HCT116 (cell line): ENCODE results near the gene TNFRSF18. TPM values are rescaled to one million over a fixed set of nuclear protein-coding genes. Genes with fewer than 3 reads are reported as not detected.

Source experiments
- ATAC-seq: fragments of 200-7000 bp; cut with Tn5 transposase; 2 replicates; pipeline ENCODE4 v1.9.1; 2020; ENCODE audit warnings: mild to moderate bottlenecking, moderate library complexity
- BruUV-seq: library from RNA; stranded (reverse); fragments of 400-500 nt; replicated peaks from 2 replicates; lab custom pipeline; 2021; lab: Mats Ljungman, UMichigan
- CTCF ChIA-PET: fragments of 300-600 bp; sonication (Branson Sonifier 250); formaldehyde crosslinking; loops from one replicate; lab custom pipeline; 2021; ENCODE audit warnings: antibody characterized with exemption; lab: Charles Lee
- POLR2A ChIA-PET: fragments of 300-600, 350-600 bp; sonication (Branson Sonifier 250); formaldehyde crosslinking; loops from one replicate; lab custom pipeline; 2021; ENCODE audit warnings: antibody characterized with exemption; lab: Charles Lee
- RAD21 ChIA-PET, 2 experiments: fragments of 300-600 bp; sonication (Branson Sonifier 250); formaldehyde crosslinking; loops; one replicate each; lab custom pipeline; 2023; ENCODE audit warnings: low total read pairs in 2 of 2; ENCODE audit not compliant: uncharacterized antibody in 2 of 2, unreplicated experiment in 2 of 2, low non-redundant PET in 1 of 2; lab: Charles Lee
- DNase-seq: peaks from one replicate; pipeline ENCODE4 v3.0.0-alpha.2; 2010; ENCODE audit warnings: low read depth, low spot score
- H2AFZ ChIP-seq: fragments of 200-600 bp; shearing (Covaris generic), sonication (generic); 2 replicates; pipeline ENCODE4 v1.6.1; 2017; ENCODE audit warnings: low read depth, mixed run types, mixed read lengths, antibody characterized with exemption, low read length; ENCODE audit not compliant: poor library complexity, severe bottlenecking
- H3K27ac ChIP-seq: 2 replicates; pipeline ENCODE4 v1.5.1; 2012; ENCODE audit warnings: low read depth, low read length
- H3K27me3 ChIP-seq: fragments of 200-600 bp; sonication (generic); 2 replicates; pipeline ENCODE4 v1.6.1; 2016; ENCODE audit warnings: mixed run types, low read length, mixed read lengths; ENCODE audit not compliant: insufficient read depth
- H3K36me3 ChIP-seq, 2 experiments: fragments of 200-500 bp in 1 of 2; fragments of 200-600 bp in 1 of 2; sonication (Bioruptor generic) in 1 of 2; sonication (generic) in 1 of 2; 2 replicates each; pipeline versions ENCODE4 v1.5.1 to v1.6.1; 2014 to 2016; ENCODE audit warnings: low read length in 2 of 2, inconsistent platforms in 1 of 2, mixed read lengths in 1 of 2, mixed run types in 1 of 2; ENCODE audit not compliant: insufficient read depth in 2 of 2, control insufficient read depth in 1 of 2
- H3K4me1 ChIP-seq, 2 experiments: fragments of 200-600 bp in 1 of 2; sonication (generic) in 1 of 2; 2 replicates each; pipeline versions ENCODE4 v1.5.1 to v1.6.1; 2012 to 2017; ENCODE audit warnings: low read length in 2 of 2, inconsistent platforms in 1 of 2, mild to moderate bottlenecking in 1 of 2, mixed read lengths in 1 of 2, mixed run types in 1 of 2, moderate library complexity in 1 of 2; ENCODE audit not compliant: insufficient read depth in 2 of 2, control insufficient read depth in 1 of 2
- H3K4me2 ChIP-seq: fragments of 200-600 bp; sonication (generic); 2 replicates; pipeline ENCODE4 v1.6.1; 2017; ENCODE audit warnings: mixed run types, low read length, mixed read lengths
- H3K4me3 ChIP-seq, 2 experiments: fragments of 200-600 bp in 1 of 2; sonication (generic) in 1 of 2; replicated peaks in 1 of 2; 2 replicates each; pipeline ENCODE4 v1.5.1; 2011 to 2016; ENCODE audit warnings: low read length in 2 of 2, control low read depth in 1 of 2, low read depth in 1 of 2, mild to moderate bottlenecking in 1 of 2, mixed read lengths in 1 of 2, mixed run types in 1 of 2
- H3K79me2 ChIP-seq: fragments of 200-600 bp; sonication (generic); 2 replicates; pipeline ENCODE4 v1.6.1; 2017; ENCODE audit warnings: mild to moderate bottlenecking, mixed run types, low read length, moderate library complexity, mixed read lengths; ENCODE audit not compliant: insufficient read depth
- H3K9ac ChIP-seq: fragments of 200-600 bp; sonication (generic); 2 replicates; pipeline ENCODE4 v1.6.1; 2016; ENCODE audit warnings: low read length, mixed read lengths
- H3K9me2 ChIP-seq: fragments of 200-600 bp; sonication (generic), shearing (Covaris generic); 2 replicates; pipeline ENCODE4 v1.6.1; 2017; ENCODE audit warnings: mixed run types, mild to moderate bottlenecking, moderate library complexity; ENCODE audit not compliant: insufficient read depth
- H3K9me3 ChIP-seq, 2 experiments: fragments of 200-500 bp in 1 of 2; fragments of 200-600 bp in 1 of 2; sonication (Bioruptor generic) in 1 of 2; sonication (generic) in 1 of 2; 2 replicates each; pipeline ENCODE4 v1.6.1; 2014 to 2017; ENCODE audit warnings: low read length in 2 of 2, mixed read lengths in 2 of 2, inconsistent platforms in 1 of 2, low read depth in 1 of 2, mild to moderate bottlenecking in 1 of 2, mixed run types in 1 of 2, moderate library complexity in 1 of 2; ENCODE audit not compliant: control insufficient read depth in 1 of 2, insufficient read depth in 1 of 2
- H4K20me1 ChIP-seq: fragments of 200-600 bp; sonication (generic), shearing (Covaris generic); 2 replicates; pipeline ENCODE4 v1.6.1; 2017; ENCODE audit warnings: mixed run types, mild to moderate bottlenecking, moderate library complexity; ENCODE audit not compliant: insufficient read depth
- CBX3 ChIP-seq: IDR thresholded peaks from 2 replicates; pipeline ENCODE4 v1.6.1; 2012; ENCODE audit warnings: low read depth
- FOSL1 ChIP-seq: IDR thresholded peaks from 2 replicates; pipeline ENCODE4 v1.6.1; 2012; ENCODE audit warnings: low read depth
- SRF ChIP-seq: IDR thresholded peaks from 2 replicates; pipeline ENCODE4 v1.6.1; 2012; ENCODE audit warnings: low read depth
- intact Hi-C: fragments of 100-400 bp; cut with micrococcal nuclease; formaldehyde crosslinking; loops from 2 replicates; pipeline ENCODE4 v1.10.0; 2022
- total RNA-seq: library from RNA; stranded (reverse); gene quantifications from one replicate; pipeline ENCODE4 v1.2.1, GENCODE V29; 2021; ENCODE audit not compliant: unreplicated experiment
- TF ChIP-seq, protein P1 (sequence below): IDR thresholded peaks from 2 replicates; pipeline ENCODE4 v1.6.1; 2011; ENCODE audit warnings: mild to moderate bottlenecking, low read length, moderate library complexity; ENCODE audit not compliant: insufficient replicate concordance; ENCODE audit errors: extremely low read depth

TNFRSF18 gene
- total RNA-seq, 1 experiment from 2014 or later = 56.2 TPM

DNA sequence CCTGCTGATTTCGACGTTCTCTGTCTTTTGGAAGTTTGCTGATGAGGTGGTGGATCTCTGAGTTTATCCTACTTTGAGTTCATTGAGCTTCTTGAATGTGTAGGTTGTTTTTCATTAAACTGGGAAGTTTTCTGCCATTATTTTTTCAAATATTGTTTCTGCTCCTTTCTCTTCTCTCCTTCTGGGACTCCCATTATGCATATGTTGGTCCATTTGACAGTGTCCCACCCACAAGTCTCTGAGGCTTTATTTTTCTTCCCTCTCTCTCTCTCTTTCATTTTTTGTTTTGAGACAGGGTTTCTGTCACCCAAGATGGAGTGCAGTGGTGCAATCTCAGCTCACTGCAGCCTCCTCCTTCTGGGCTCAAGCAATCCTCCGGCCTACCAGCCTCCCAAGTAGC is 11.7 kb downstream of the TNFRSF18 start:
- H3K9ac ChIP-seq = no peak overlapping the region
- ChIA-PET POLR2A (no interaction called here), CTCF (no interaction called here), RAD21 (no interaction called here)
- H3K9me3 ChIP-seq = peaks cover 0 to 11% of the 10 kb centered on the region in 2 experiments; a peak in 1 of 4 replicates
- H3K9me2 ChIP-seq = no peaks in the 10 kb centered on the region
- no peak overlapping the region for H2AFZ ChIP-seq
- DNase-seq = no peak
- no peak for ATAC-seq
- no peaks in the 10 kb centered on the region for H3K27me3 ChIP-seq
- H3K4me3 ChIP-seq = no peak overlapping the region
- H3K4me2 ChIP-seq = no peak overlapping the region
- intact Hi-C loops = no loop called here
- no peaks in the 10 kb centered on the region for H3K36me3 ChIP-seq
- H4K20me1 ChIP-seq = no peaks in the 10 kb centered on the region
- H3K27ac ChIP-seq = no peak overlapping the region
- BruUV-seq = no TSS peak
- no peaks in the 10 kb centered on the region for H3K79me2 ChIP-seq
- TF ChIP-seq SRF = no peak
- TF ChIP-seq, protein P1, sequence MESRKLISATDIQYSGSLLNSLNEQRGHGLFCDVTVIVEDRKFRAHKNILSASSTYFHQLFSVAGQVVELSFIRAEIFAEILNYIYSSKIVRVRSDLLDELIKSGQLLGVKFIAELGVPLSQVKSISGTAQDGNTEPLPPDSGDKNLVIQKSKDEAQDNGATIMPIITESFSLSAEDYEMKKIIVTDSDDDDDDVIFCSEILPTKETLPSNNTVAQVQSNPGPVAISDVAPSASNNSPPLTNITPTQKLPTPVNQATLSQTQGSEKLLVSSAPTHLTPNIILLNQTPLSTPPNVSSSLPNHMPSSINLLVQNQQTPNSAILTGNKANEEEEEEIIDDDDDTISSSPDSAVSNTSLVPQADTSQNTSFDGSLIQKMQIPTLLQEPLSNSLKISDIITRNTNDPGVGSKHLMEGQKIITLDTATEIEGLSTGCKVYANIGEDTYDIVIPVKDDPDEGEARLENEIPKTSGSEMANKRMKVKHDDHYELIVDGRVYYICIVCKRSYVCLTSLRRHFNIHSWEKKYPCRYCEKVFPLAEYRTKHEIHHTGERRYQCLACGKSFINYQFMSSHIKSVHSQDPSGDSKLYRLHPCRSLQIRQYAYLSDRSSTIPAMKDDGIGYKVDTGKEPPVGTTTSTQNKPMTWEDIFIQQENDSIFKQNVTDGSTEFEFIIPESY = no peak
- no peaks in the 10 kb centered on the region for H3K4me1 ChIP-seq

DNA sequence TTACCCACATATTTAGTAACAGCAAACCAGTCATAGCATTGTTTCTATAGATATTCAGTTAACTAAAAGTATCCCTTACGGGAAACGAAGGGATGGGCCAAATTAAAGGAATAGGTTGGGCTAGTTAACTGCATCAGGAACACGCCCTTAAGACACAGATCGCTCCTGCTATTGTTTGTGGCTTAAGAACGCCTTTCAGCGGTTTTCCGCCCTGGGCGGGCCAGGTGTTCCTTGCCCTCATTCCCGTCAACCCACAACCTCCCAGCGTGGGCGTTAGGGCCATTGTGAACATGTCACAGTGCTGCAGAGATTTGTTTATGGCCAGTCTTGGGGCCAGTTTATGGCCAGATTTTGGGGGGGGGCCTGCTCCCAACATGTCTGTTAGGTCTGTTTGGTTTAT is 14.7 kb downstream of the TNFRSF18 start:
- no peak for DNase-seq
- intact Hi-C loops = no loop called here
- no peaks in the 10 kb centered on the region for H3K27me3 ChIP-seq
- H3K9ac ChIP-seq = no peak overlapping the region
- no peaks in the 10 kb centered on the region for H3K36me3 ChIP-seq
- peaks cover 0 to 11% of the 10 kb centered on the region in 2 experiments; a peak in 1 of 4 replicates for H3K9me3 ChIP-seq
- H3K4me2 ChIP-seq = no peak overlapping the region
- ChIA-PET RAD21 (no interaction called here), CTCF (no interaction called here), POLR2A (no interaction called here)
- BruUV-seq = no TSS peak
- no peak overlapping the region for H3K4me3 ChIP-seq
- ATAC-seq = no peak
- H4K20me1 ChIP-seq = no peaks in the 10 kb centered on the region
- peaks cover 0 to 13% of the 10 kb centered on the region in 2 experiments; a peak in 2 of 4 replicates for H3K4me1 ChIP-seq
- TF ChIP-seq CBX3 = peak; percentile 61; the same call in 1 of the 2 replicates
- no peak for TF ChIP-seq FOSL1
- H3K9me2 ChIP-seq = no peaks in the 10 kb centered on the region
- no peaks in the 10 kb centered on the region for H3K79me2 ChIP-seq
- no peak overlapping the region for H3K27ac ChIP-seq
- H2AFZ ChIP-seq = no peak overlapping the region
